GM21576 (cell line): ENCODE measurements around the gene FLRT3.

Experiments
- ATAC-seq: cut with Tn5 transposase; IDR thresholded peaks from one replicate; pipeline ENCODE4 v1.9.1; 2021; ENCODE audit warnings: mild to moderate bottlenecking, moderate library complexity; ENCODE audit not compliant: unreplicated experiment

Gene FLRT3

GRCh38 chr20:14331646-14332045, 5.8 kb downstream of the FLRT3 start:
- ATAC-seq, result no peak

DNA sequence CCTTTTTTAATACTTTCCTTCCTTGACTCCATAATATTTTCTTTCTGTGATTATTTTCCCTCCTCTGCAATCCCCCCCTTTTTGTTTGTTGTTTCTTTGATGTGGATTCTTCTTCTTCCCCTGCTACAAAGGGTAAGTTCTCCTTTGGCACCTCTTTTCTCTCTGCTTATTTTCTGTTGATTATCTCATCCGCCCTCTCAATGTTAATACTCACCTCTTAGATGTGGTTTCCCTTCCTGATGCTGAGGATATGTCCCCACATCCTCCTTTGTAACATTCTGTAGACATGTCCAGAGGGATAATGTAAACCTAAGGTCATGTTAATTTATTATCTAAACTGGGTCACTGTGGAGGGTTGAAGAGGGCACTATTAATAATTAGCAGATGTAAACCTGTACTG, 17.7 kb downstream of the FLRT3 start:
- ATAC-seq, result no peak

DNA sequence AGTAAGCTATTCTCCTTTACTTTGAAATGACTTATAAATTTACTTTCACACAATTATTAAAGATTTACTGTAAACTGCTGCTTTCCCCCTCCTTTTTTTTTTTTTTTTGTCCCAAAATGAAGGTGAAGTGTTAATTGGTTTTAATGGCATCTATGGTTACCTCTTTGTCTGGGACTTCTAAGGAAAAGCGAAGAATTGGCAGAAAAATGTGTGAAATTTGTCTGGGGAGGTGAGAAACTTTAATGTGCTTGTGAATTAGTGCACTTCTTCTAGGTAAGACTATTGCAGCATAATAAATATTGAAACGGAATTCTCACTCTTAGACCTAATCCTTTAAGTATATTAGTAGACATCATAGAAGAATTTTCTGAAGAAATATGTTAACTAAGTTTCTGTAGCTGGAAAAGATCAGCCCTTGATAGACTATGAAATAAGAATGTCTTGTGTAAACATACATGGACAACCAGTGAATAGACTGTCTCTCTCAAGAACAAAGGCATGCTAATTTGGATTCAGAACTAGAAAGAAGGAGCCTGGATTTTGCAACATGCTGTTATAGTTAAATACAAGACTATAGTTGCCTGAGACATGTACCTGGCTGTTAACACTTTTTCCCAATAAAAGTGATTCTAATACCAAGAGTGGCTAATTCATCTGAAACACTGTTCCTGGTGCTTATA, 23.9 kb downstream of the FLRT3 start:
- ATAC-seq, result no peak

DNA sequence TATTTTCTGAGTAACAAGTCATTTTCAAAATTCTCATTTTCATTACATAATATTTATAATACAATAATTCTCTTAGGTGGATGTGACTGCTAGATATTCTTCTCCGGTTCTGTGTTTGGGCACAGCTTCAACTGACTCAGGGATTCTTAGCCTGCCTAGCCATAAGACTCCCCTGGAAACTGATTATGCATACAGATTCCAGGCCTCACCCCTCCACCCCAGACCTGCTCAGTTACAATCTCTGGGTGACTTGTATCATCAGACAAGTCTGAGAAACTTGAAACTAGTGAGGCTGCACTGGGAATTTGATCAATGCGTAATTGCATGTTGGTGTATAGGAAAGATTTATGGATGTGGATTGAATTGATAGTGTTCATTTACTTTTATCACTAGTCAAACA, 25.4 kb downstream of the FLRT3 start:
- no peak for ATAC-seq

GRCh38 chr20:14310977-14311627, 26.3 kb downstream of the FLRT3 start:
- no peak for ATAC-seq

- ATAC-seq, result no peak
Measured at GRCh38 chr20:14307956-14308355, 29.5 kb downstream of the FLRT3 start.

DNA sequence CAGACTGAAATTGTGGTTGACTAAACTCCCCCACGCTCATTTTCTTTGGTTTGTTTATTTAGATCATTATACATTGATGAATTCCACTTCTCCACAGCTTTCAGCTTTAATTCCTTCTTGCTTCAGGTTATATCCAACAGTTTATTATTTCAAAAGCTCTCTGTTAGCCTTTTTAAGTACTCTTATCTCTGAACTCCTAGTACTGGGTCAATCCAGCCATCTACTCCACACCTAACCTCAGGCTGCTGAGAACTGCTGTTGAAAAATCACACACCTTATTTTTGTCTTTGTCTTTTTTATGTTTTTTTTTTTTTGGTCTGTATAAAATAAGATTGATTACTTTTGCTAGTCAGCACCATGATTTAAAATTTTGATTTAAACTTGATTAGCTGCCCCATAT, 32.9 kb downstream of the FLRT3 start:
- ATAC-seq, result no peak

- ATAC-seq, result no peak
Measured at GRCh38 chr20:14303651-14304050, 33.8 kb downstream of the FLRT3 start.

DNA sequence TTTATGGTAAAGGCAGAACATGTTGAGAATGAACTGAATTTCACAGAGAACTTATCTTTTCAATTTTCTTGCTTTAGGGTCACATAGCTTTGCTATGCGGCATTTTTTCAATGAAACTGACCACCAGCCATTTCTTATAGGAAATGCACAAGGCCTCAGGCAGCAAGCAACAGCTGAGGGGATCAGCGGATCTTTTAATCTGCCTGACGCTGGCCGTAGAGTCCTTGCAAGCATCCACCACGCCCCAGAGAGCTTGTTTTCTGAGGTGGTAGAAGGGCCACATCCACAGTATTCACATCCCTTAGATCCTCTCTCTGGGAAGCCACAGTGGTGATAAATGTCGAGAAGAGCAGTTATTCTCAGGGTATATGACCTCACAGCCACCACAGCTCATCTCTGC, 34.3 kb downstream of the FLRT3 start:
- no peak for ATAC-seq

DNA sequence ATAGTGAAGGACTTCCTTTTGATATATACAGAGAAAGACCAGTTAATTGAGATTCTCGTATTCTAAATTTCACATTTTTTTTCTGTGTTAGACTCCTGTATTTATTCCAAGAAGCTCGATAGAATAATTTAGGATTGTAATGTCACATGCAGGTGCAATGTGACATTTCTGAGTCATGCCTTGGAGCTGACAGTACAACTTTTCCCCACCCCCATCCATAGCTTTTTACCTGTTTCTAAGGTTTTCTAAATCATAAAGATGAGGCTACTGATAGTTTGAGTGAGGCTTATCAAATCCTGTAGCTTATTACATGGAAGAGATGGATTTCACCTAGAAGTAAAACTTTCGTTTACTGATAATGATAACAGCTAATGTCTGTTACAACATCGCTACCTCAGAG, 37.6 kb downstream of the FLRT3 start:
- no peak for ATAC-seq

GRCh38 chr20:14295770-14296309, 41.6 kb downstream of the FLRT3 start:
- no peak for ATAC-seq

GRCh38 chr20:14295238-14295637, 42.2 kb downstream of the FLRT3 start:
- no peak for ATAC-seq

DNA sequence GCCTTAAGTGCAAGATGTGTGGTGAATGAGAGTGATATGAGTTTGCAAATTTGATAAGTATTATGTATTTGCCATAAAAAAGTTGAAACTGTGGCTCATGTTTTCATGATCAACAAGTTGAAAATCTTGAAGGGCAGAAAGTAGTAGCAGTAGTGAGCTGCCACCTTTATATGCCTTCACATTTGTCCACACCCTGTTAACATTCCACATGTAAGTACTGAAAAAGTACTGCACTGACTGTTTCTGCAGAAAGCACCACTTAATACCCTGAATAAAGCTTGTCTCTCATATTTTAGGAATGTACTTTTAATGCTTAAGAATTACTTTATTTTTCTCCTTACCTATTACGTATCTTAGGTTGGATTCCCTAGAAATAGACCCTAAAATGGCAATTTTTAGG, 45.9 kb downstream of the FLRT3 start:
- ATAC-seq, result no peak

DNA sequence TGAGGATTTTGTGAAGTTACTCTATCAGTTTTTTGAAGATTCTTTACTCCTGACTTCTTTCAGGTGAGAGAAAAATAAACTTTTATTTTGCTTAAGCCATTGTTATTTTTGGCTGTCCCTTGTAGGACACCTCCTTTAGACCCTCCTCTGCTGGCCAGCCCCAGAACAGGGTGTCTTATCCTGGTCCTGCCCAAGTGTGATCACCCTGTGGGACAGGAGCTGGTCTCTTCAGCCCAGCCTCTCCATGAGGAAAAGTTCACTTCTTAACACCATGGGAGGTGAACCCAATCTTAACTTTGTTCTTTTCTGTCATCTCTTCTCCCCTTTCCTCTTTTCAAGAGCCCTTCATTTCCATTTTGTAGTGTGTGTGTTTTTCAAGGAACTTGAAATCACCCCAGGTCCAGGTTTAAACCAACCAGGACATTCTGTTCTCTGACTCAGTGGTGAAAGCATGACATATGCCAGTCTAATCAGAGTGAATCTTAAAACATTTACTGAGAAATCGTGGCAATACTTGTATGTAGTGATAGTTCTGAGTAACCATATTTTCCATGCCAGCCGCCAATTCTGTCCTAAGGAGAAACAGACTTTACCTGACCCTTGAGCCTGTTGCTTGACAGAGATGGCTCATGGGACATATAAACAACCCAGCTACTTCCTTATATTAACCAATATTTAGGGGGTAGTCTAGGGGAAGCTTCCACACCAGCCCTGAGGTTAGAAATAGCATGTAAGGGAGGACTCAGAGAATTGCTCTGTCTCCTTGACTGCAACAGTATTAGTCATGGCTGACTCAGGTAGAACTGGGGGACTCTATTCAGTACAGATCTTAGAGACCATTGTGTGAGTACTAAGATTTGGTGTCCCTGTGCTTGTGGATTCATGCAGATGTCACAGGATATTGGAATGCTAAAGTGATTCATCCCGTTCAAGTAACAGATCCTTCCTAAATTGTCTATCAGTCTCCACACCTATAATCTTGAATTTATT, 48.8 kb downstream of the FLRT3 start:
- no peak for ATAC-seq

DNA sequence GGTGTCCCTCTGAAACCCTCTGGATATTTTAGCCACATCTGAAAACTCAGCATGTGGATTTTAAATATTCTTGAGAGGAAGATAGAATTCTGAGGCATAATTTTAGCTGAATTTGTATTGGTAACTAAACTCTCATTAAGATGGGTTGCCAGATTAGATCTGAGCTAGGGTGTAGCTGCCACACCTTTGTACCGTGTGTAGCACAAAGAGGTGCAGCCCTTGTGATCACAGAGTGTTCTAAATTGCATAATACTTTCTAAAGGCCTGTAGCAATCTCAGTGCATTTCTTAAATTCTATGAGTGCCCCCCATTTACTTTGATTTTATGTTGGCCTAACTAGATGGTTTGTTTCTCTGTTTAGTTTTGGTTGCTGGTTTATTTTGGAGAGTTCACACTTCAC, 53.0 kb downstream of the FLRT3 start:
- no peak for ATAC-seq

GRCh38 chr20:14282140-14282539, 55.3 kb downstream of the FLRT3 start:
- ATAC-seq, result no peak
